Measurements from ENCODE around the gene MTUS2.

The MTUS2 gene

GRCh38 chr13:29423050-29423449 is 602.9 kb downstream of the MTUS2 start:
- DNase-seq: no peak

GRCh38 chr13:29427937-29428309 is 607.8 kb downstream of the MTUS2 start:
- DNase-seq: no peak

GRCh38 chr13:29428310-29429181 is 608.4 kb downstream of the MTUS2 start:
- no peak for DNase-seq

GRCh38 chr13:29429286-29429900 is 609.3 kb downstream of the MTUS2 start:
- DNase-seq: no peak

GRCh38 chr13:29434217-29434945 is 614.2 kb downstream of the MTUS2 start:
- no peak for DNase-seq

GRCh38 chr13:29435125-29435911 is 615.2 kb downstream of the MTUS2 start:
- DNase-seq: no peak

GRCh38 chr13:29436291-29436690 is 616.2 kb downstream of the MTUS2 start:
- DNase-seq: no peak

- DNase-seq: no peak
These were observed 616.7 kb downstream of the MTUS2 start for GRCh38 chr13:29436721-29437280.

GRCh38 chr13:29438769-29439168 is 618.6 kb downstream of the MTUS2 start:
- no peak for DNase-seq

- no peak for DNase-seq
These were observed 619.7 kb downstream of the MTUS2 start for GRCh38 chr13:29439601-29440388.

- DNase-seq: no peak
These were observed 621.2 kb downstream of the MTUS2 start for GRCh38 chr13:29441306-29441705.

GRCh38 chr13:29446016-29446415 is 625.9 kb downstream of the MTUS2 start:
- no peak for DNase-seq

GRCh38 chr13:29448174-29448573 is 628.0 kb downstream of the MTUS2 start:
- DNase-seq: no peak

GRCh38 chr13:29449726-29450125 is 629.6 kb downstream of the MTUS2 start:
- DNase-seq: no peak

- DNase-seq: no peak
These were observed 631.8 kb downstream of the MTUS2 start for GRCh38 chr13:29451976-29452375.

- DNase-seq: no peak
These were observed 632.9 kb downstream of the MTUS2 start for GRCh38 chr13:29452773-29453616.

- DNase-seq: no peak
These were observed 633.5 kb downstream of the MTUS2 start for GRCh38 chr13:29453617-29454011.

GRCh38 chr13:29454931-29455481 is 634.9 kb downstream of the MTUS2 start:
- DNase-seq: no peak

- DNase-seq: no peak
These were observed 636.3 kb downstream of the MTUS2 start for GRCh38 chr13:29456419-29456818.

- DNase-seq: no peak
These were observed 637.2 kb downstream of the MTUS2 start for GRCh38 chr13:29457299-29457698.

- DNase-seq: no peak
These were observed 638.3 kb downstream of the MTUS2 start for GRCh38 chr13:29458419-29458818.
